Measurements from ENCODE around the gene RAPGEF5.

RAPGEF5 gene

DNA sequence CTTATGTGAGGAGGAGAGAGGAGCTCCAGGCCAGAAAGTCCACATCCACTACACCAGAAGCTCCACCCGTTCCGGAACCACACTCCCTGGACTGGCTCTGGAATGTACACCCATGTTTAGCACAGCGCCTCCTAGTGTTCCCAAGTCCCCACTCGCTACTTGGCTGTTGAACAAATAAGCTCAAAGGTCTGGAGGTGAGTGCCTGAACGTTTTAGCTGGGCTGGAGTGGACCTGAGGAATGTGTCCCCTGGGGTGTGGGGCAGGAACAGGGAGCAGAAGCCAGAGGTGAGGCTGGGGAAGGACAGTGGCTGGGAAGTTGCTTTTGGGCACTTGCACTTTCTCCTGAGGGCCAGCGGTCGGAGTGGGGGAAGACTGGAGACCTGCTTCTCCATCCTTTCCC lies 247.2 kb downstream of the RAPGEF5 start:
- Histone ChIP-seq H4K20me1 (ENCODE audit: insufficient read depth, low read length) (no peaks in the 10 kb centered on the region), H3K27me3 (replicated peaks; ENCODE audit: insufficient read depth, low read length) (no peaks in the 10 kb centered on the region), H3K4me1 (ENCODE audit: low read length) (no peaks in the 10 kb centered on the region), H2AFZ (ENCODE audit: low read length) (no peak overlapping the region), H3K79me2 (ENCODE audit: low read length) (no peaks in the 10 kb centered on the region), H3F3A (ENCODE audit: insufficient read depth, low read length) (no peaks in the 10 kb centered on the region), H3K4me3 (ENCODE audit: low read length) (no peak overlapping the region), H3K9me2 (replicated peaks; ENCODE audit: insufficient read depth, low read length) (no peaks in the 10 kb centered on the region), H3K4me2 (ENCODE audit: low read depth, low read length) (no peak overlapping the region), H3K27ac (ENCODE audit: low read length) (no peak overlapping the region), H3K36me3 (replicated peaks; ENCODE audit: insufficient read depth, low read length) (no peaks in the 10 kb centered on the region), H3K9me3 (replicated peaks; ENCODE audit: insufficient read depth, low read length) (no peaks in the 10 kb centered on the region), H3K9ac (ENCODE audit: low read length) (no peak overlapping the region)
- TF ChIP-seq CTCF (IDR thresholded peaks at IDR 0.05; ENCODE audit: low read length) (peak; percentile 32; the same call in 1 of the 2 replicates), EZH2 (optimal IDR thresholded peaks at IDR 0.05; ENCODE audit: low read depth, low read length) (no peak)
- peak; percentile 43 for DNase-seq

DNA sequence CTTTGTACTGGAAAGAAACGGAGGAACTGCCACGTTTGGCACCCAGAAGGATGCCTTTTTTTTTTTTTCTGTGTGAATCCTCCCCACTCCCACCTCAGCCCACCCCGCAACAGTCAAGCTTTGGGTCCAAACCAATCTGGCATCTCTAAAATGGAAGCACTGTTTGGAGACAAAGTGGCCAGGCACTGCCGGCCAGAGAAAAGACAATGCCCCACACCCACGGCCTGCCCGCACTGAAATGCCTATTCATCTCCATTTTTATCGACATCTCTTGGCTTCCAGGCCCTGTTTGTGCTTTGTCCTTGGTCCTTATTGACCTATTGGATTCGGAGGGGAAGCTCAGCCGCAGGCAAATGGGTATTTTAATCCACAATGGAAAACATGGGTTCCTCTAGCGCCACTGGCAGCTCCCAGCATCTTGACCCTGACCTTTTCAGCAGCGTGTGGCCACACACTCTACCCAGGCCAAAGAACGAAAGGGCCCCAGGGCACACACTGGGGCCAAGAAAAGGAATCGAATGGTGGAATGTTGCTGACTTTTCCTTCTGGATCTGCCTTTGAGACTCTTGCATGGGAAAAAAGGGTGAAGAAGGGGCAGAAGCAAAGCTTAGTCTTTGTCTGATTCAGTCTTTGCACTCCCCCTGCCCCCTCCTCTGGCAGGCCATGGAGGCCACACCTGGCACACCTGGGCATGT lies 248.7 kb downstream of the RAPGEF5 start:
- DNase-seq = no peak
- Histone ChIP-seq H3K9me3 (replicated peaks; ENCODE audit: insufficient read depth, low read length) (no peaks in the 10 kb centered on the region), H3K4me1 (ENCODE audit: low read length) (peaks cover 2% of the 10 kb centered on the region), H3K4me3 (ENCODE audit: low read length) (no peak overlapping the region), H3K79me2 (ENCODE audit: low read length) (no peaks in the 10 kb centered on the region), H3K36me3 (replicated peaks; ENCODE audit: insufficient read depth, low read length) (no peaks in the 10 kb centered on the region), H2AFZ (ENCODE audit: low read length) (no peak overlapping the region), H3K27me3 (replicated peaks; ENCODE audit: insufficient read depth, low read length) (no peaks in the 10 kb centered on the region), H3F3A (ENCODE audit: insufficient read depth, low read length) (no peaks in the 10 kb centered on the region), H4K20me1 (ENCODE audit: insufficient read depth, low read length) (no peaks in the 10 kb centered on the region), H3K27ac (ENCODE audit: low read length) (no peak overlapping the region), H3K9ac (ENCODE audit: low read length) (no peak overlapping the region), H3K4me2 (ENCODE audit: low read depth, low read length) (no peak overlapping the region), H3K9me2 (replicated peaks; ENCODE audit: insufficient read depth, low read length) (no peaks in the 10 kb centered on the region)
- TF ChIP-seq EZH2phosphoT487 (IDR thresholded peaks at IDR 0.05; ENCODE audit: low read length) (no peak), CTCF (IDR thresholded peaks at IDR 0.05; ENCODE audit: low read length) (no peak), EZH2 (optimal IDR thresholded peaks at IDR 0.05; ENCODE audit: low read depth, low read length) (no peak)

- H3F3A ChIP-seq (ENCODE audit: insufficient read depth, low read length) = no peaks in the 10 kb centered on the region
- no peak for DNase-seq
- H3K4me2 ChIP-seq (ENCODE audit: low read depth, low read length) = no peak overlapping the region
- H3K4me1 ChIP-seq (ENCODE audit: low read length) = peaks cover 6% of the 10 kb centered on the region
- H3K9ac ChIP-seq (ENCODE audit: low read length) = no peak overlapping the region
- H2AFZ ChIP-seq (ENCODE audit: low read length) = no peak overlapping the region
- H3K9me3 ChIP-seq (replicated peaks; ENCODE audit: insufficient read depth, low read length) = no peaks in the 10 kb centered on the region
- H3K27ac ChIP-seq (ENCODE audit: low read length) = no peak overlapping the region
- no peaks in the 10 kb centered on the region for H3K27me3 ChIP-seq (replicated peaks; ENCODE audit: insufficient read depth, low read length)
- no peaks in the 10 kb centered on the region for H3K9me2 ChIP-seq (replicated peaks; ENCODE audit: insufficient read depth, low read length)
- H4K20me1 ChIP-seq (ENCODE audit: insufficient read depth, low read length) = no peaks in the 10 kb centered on the region
- H3K4me3 ChIP-seq (ENCODE audit: low read length) = no peak overlapping the region
- no peaks in the 10 kb centered on the region for H3K79me2 ChIP-seq (ENCODE audit: low read length)
- H3K36me3 ChIP-seq (replicated peaks; ENCODE audit: insufficient read depth, low read length) = no peaks in the 10 kb centered on the region
- no peak for TF ChIP-seq CTCF (IDR thresholded peaks at IDR 0.05; ENCODE audit: low read length)
- no peak for TF ChIP-seq EZH2 (optimal IDR thresholded peaks at IDR 0.05; ENCODE audit: low read depth, low read length)
- no peak for TF ChIP-seq EZH2phosphoT487 (IDR thresholded peaks at IDR 0.05; ENCODE audit: low read length)
Measured at GRCh38 chr7:22105550-22105949, 251.4 kb downstream of the RAPGEF5 start.
